Measurements from ENCODE around the gene PLXNA4.

PLXNA4 gene

GRCh38 chr7:132562690-132563089 lies 13.6 kb downstream of the PLXNA4 start:
- no peak for DNase-seq (ENCODE audit: low read depth)

DNA sequence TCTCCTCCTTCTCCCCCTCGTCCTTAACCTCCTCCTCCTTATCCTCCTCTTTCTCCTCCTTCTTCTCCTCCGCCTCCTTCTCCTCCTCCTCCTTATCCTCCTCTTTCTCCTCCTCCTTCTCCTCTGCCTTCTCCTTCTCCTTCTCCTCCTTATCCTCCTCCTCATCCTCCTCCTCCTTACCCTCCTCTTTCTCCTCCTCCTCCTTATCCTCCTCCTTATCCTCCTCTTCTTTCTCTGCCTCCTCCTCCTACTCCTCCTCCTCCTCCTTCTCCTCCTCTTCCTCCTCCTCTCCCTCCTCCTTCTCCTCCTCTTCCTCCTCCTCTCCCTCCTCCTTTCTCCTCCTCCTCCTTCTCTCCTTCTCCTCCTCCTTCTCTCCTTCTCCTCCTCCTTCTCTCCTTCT lies 14.5 kb downstream of the PLXNA4 start:
- DNase-seq (ENCODE audit: low read depth) = no peak

- no peak for DNase-seq (ENCODE audit: low read depth)
Observed at GRCh38 chr7:132560825-132561529, 15.3 kb downstream of the PLXNA4 start.

DNA sequence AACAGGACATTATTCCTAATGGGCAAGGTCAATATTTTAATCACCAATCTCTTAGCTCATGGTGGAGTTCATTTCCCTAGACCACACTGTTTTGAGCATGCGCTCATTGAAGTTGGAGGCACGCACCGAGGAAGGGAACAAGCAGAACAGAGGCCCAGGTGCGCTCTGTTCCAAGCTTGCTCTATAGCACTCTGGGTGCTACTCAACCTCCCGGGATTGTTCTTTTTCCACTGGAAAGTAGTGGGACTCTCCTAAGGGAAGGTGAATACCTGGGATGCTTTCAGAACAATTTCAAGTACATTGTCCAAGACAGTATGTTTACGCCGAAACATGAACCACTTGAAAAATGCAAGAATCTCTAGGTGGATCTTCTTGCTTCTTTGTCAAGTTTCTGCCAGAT lies 16.2 kb downstream of the PLXNA4 start:
- DNase-seq (ENCODE audit: low read depth) = no peak

DNA sequence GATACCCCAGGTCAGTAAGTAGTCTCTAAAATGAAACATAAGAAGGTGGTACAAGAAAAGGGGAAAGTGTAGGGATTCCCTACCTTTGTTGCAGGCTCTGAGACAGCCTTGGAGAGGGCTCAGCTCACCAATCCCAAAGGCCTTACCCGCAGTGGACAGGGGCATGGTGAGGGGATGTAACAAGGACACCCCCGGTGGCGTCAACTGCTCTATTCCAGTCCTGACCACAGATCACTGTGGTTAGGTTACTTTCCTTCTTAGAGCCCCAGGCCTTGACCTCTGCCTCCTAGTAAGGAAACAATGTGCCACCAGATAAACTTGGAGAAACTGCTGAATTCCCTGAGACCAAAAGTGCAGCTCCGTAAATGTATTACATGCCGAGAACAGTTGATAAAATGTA lies 17.5 kb downstream of the PLXNA4 start:
- DNase-seq (ENCODE audit: low read depth) = no peak

DNA sequence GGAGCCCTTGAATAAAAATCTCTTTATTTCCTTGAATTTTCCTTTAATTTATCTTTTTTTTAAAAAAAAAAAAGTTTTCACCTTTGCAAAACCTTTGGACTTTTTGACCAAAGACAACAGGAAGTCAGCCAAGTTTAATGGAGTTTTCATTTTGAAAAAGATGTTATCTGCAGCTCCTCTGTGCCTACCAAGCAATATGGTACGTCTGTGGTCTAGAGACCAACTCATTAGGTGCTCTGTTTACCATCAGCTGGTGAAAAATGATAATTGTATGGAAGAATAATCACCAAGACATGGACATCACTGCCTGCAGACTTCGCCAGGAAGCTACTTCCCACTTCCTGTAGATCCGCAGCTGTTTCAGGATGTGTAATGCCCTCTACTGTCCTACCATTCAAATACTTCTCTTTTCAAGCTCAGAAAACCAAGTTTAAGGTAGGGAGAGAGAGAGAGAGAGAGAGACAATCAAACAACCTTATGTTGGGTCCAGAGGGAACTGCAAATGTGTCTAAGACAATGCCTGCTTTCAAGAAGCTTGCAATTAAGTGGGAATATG lies 18.7 kb downstream of the PLXNA4 start:
- DNase-seq (ENCODE audit: low read depth) = no peak

DNA sequence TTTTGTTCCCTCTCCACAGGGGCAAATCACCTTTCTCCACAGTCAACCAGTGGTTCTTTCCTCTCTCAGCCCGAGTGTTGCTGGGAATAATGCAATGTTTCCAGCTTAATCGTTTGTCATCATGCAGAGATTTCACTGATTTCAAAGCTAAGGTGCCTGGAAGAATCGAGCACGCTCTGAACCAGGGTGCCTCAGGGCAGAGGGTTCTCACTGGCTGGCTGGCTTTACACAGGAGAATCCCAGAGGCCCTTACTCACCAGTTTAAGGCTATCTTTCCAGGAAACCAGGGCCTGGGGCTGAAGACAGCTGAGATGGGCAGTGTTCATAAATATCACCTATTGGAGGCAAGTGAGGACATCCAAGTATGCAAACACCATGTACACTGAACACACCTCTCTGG lies 21.8 kb downstream of the PLXNA4 start:
- DNase-seq (ENCODE audit: low read depth) = no peak

DNA sequence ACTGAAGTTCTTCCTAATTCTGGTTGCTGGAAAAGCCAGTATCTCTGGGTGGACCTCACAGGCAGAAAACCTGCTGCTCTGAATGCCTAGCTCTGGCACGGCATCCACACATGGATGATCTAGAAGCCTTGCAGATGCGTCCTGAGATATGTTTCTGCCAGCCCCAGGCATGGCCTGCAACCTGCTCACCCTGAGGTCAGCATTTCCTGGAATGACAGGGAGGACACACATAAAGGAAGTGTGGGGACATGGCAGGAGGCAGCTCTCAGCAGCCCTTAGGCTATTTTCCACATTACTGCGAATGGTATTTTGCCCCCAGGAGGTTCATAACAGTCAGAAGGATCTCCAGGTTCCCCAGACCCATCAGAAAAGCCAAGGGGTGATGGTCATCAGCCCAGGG lies 23.2 kb downstream of the PLXNA4 start:
- DNase-seq (ENCODE audit: low read depth) = no peak

DNA sequence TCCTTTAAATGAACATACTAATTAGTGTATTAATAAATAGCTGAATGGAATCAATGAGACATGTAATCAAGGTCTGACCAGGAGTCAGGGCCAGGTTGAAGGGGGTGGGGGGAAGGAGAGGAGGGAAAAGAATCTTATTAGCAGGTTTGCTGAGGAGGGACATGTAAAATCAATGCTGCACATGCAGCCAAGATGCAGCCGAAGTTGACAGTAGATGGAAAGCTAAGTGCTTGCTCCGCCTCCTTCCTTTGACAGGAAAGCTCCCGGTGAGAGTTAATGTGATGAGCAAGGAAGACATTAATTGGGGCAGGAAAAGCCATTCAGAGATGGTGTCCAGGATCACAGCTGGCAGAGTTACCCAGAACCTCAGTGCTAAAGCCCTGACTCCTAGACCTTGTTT lies 24.4 kb downstream of the PLXNA4 start:
- no peak for DNase-seq (ENCODE audit: low read depth)

DNA sequence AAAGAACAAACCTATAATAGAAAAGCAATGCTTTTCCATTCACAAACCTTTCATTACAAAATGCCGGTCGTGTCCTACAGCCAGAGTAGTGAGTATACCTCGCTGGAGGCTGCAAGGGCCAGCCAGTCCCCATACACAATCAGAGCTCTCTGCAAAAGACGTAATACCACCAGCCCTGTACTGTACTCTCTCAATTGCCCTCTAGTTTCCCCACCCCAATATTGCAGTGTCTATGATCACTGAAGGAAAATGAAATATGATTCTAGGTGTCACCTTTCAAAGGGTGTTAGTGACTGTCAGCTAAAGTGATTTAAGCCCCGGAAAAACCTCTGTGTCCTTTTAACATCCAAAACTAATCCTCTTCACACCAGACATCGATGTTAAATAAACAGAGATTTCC lies 24.8 kb downstream of the PLXNA4 start:
- DNase-seq (ENCODE audit: low read depth) = no peak

GRCh38 chr7:132548489-132549078 lies 27.7 kb downstream of the PLXNA4 start:
- no peak for DNase-seq (ENCODE audit: low read depth)

DNA sequence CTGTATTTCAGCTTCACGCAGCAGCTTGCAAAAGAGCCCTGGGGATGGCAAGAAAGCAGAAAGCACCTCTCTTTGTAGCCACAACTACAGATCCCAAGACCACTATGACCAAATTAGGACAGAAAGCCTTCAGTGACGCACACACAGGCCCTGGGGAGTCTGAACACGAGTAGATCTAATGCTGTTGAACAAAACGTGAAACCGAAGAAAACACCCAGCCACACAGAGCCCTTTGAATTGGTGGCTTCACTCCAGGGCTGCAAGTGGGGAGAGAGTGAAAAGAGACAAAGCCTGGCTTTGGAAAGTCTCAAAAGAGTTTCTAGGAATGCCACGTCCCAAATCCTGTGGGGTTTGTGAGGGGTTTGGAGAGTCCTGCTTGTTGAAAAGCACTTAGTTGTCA lies 28.4 kb downstream of the PLXNA4 start:
- DNase-seq (ENCODE audit: low read depth) = no peak

GRCh38 chr7:132546366-132547127 lies 29.7 kb downstream of the PLXNA4 start:
- no peak for DNase-seq (ENCODE audit: low read depth)

DNA sequence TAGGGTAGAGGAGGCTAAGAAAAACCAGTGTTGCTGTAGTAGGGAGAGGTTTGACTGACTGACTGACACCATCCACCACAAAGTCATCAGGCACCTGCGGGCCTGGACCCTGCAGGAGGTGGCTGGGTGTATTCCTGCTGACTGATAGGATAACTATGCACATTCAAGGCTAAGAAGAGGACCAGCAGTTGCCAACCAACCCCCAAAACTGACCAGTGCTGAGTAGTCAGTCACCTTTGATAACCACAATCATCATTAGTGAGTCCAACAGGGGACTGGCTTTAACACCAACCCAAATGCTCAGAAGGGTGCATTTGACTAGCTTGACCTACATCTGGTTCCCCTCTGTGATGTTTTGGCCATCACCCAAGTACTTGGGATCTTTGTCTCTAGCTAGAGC lies 30.5 kb downstream of the PLXNA4 start:
- DNase-seq (ENCODE audit: low read depth) = no peak

DNA sequence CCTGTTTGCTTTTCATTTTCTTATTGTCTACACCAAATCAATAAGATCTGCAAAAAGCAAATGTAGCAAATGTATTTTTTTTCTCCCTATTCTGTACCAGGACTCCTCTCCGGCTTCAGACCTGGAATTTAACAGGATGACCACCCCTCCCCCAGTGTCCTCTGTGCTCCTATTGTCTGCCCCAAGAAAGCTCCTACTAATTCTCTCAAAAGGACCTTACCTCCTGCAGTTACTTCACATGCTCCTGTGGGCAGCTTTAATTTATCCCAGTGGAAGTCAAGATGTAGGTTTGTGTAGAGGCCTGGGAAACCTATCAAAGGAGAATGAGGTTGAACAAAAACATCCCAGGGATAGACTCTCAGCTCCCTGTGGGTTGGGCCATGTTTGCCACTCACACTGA lies 31.3 kb downstream of the PLXNA4 start:
- DNase-seq (ENCODE audit: low read depth) = no peak

DNA sequence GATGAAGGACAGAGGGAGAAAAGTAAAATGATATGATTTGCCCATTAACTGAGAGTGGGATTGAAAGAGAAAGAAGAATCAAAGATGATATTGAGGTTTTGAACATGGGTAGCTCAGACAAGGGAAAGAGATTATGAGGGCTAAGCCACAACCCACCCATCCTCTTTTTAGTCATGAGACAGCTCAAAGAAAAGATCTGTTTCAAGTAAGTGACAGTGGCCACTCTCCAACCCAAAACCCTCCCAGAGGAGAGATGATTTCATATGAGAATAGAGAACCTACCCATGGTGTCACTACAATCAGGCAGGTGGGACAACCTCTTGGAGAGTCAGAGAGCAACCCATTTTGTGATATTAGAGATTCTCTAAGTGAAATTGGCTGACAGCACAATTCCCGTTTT lies 32.2 kb downstream of the PLXNA4 start:
- DNase-seq (ENCODE audit: low read depth) = no peak

GRCh38 chr7:132542895-132543294 lies 33.4 kb downstream of the PLXNA4 start:
- no peak for DNase-seq (ENCODE audit: low read depth)

DNA sequence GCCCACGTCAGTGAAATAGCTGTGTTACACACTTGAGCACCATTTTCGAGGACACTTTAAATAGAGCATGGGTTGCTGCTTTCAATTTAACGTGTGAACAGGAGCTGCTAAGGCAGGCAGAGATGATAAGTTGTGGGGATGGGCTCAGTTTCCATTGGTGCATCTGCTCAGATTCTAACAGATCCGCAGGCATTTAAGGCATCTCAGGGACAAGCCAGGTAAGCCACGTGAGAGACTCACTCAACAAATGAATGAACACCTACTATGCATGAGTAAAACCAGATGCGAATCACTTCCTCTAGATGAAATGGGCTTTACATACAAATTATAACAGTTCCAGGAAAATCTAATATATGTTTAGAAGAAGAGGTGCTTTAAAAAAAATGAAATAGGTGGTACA lies 34.6 kb downstream of the PLXNA4 start:
- no peak for DNase-seq (ENCODE audit: low read depth)

DNA sequence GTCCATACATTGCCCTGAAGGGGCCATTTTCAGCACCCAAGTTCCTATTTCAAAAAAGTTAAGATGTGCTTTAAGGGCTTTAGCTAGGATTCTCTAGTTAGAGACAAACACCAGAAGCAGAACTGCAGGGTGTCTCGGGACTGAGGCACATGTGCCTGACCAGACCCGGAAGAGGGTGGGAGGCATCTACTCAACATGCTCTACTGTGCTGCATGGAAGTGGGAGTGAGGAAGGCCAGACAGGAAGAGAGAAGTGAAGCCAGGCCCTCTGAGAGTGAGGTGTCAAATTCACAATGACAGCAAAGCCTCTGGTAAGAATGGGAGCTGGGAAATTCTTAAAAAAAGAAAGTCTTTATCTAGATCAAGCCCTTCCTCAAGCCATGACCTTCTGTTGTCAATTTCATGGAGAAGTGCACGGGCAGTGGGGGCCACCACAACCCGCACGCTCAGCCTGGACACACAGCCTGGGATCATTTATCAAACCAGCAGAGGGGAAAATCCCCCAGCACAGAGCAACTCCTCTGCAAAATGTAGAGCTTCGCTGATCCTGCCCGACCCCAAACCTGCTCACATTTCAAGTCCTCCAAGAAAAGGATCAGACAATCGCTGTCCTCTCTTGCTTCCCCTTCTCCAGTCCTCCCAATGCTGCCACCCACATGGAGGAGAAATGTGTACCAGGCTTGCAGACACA lies 38.7 kb downstream of the PLXNA4 start:
- DNase-seq (ENCODE audit: low read depth) = no peak

DNA sequence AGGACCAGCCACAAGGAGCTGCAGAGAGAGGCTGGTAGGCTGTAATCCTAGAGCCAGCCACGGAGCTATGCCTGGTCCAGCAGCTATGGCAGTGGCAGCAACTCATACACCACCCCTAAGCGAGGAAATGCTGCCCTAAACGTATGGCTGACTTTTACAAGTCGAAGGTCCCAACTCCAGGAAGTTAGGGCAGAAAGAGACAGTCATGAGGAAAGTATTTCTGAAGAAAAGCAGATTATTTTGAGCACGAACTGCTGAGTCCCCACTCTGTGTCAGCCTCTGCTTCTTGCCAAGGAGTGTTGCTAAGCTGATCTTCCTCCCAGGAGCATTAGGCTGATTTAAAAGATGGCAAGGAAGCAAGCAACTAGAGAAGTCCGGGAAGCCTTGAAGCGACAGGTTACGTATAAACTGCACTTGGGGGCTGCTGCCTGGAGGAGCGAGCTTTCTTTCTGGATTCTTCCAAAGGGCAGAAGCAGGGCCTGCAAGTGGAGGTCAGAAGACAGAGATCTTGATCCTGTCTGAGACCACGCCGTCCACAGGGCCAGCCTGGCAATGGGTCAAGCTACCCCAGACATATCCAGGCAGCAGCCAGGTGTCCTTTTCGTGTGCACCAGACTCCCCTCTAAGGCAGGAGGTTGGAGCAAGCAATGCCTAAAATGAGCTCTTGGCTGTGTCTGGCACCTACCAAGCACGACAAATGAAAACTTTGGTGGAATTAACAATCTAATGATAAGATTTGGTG lies 39.4 kb downstream of the PLXNA4 start:
- DNase-seq (ENCODE audit: low read depth) = no peak

- DNase-seq (ENCODE audit: low read depth) = no peak
Observed at GRCh38 chr7:132533916-132534315, 42.4 kb downstream of the PLXNA4 start.

DNA sequence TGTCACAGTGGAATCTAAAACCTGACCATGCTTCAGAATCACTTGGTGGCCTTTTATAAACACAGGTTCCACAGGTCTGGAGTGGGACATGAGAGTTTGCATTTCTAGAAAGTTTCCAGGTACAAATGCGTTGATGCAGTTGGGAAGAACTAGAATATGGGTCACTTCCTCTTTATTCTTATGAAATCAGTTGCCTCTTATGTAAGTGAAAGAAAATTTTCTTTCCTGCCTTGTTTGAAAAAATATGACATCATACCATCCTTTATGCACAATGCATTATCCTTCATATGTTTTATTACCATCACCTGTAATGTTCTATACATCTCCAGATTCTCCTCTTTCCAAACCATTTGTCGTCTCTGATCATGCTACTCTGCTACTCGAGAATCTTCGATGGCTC lies 44.0 kb downstream of the PLXNA4 start:
- DNase-seq (ENCODE audit: low read depth) = no peak
